Glomerular visceral epithelial cell (primary cell): ENCODE data around the gene ESPN.
A peak's percentile ranks its signal among the peaks of the same experiment; 100 is the strongest.
"Not testable (repeated sequence)": the region's sequence is repeated elsewhere in the genome, so short reads cannot be mapped to it uniquely, and the experiment has no call there.

Experiments
- DNase-seq: peaks from one replicate; pipeline ENCODE4 v3.0.0-alpha.2; 2016; ENCODE audit errors: extremely low spot score

Gene ESPN

GRCh38 chr1:6424619-6425593 lies at the start of gene ESPN:
ESPN (plus strand) TSS chr1:6424776; CDS start chr1:6424956, 180 bp downstream.
- no peak for DNase-seq

GRCh38 chr1:6378096-6378746 lies 46.4 kb upstream of the ESPN start:
- DNase-seq, result no peak

GRCh38 chr1:6380037-6380436 lies 44.5 kb upstream of the ESPN start:
- DNase-seq, result no peak

- DNase-seq, result no peak
Measured at GRCh38 chr1:6384135-6384534, 40.4 kb upstream of the ESPN start.

GRCh38 chr1:6384962-6385361 lies 39.6 kb upstream of the ESPN start:
- DNase-seq, result no peak

GRCh38 chr1:6385488-6386191 lies 38.9 kb upstream of the ESPN start:
- peak; percentile 74 for DNase-seq

- DNase-seq, result peak; percentile 60
Measured at GRCh38 chr1:6386371-6386949, 38.1 kb upstream of the ESPN start.

GRCh38 chr1:6389971-6390370 lies 34.6 kb upstream of the ESPN start:
- no peak for DNase-seq

- peak; percentile 31 for DNase-seq
Measured at GRCh38 chr1:6391951-6392808, 32.4 kb upstream of the ESPN start.

- DNase-seq, result no peak
Measured at GRCh38 chr1:6392809-6393399, 31.7 kb upstream of the ESPN start.

- DNase-seq, result peak; percentile 87
Measured at GRCh38 chr1:6393400-6394187, 31.0 kb upstream of the ESPN start, which contains the start of gene ACOT7. ACOT7 (minus strand) TSS chr1:6393767; CDS start chr1:6393399, 368 bp downstream.

GRCh38 chr1:6395130-6395529 lies 29.4 kb upstream of the ESPN start:
- DNase-seq, result not testable (repeated sequence)

- not testable (repeated sequence) for DNase-seq
Measured at GRCh38 chr1:6395781-6396244, 28.8 kb upstream of the ESPN start.

GRCh38 chr1:6396998-6397397 lies 27.6 kb upstream of the ESPN start:
- no peak for DNase-seq

GRCh38 chr1:6397844-6398441 lies 26.6 kb upstream of the ESPN start:
- no peak for DNase-seq

- DNase-seq, result no peak
Measured at GRCh38 chr1:6399294-6399693, 25.3 kb upstream of the ESPN start.

- DNase-seq, result no peak
Measured at GRCh38 chr1:6401673-6402072, 22.9 kb upstream of the ESPN start.

- DNase-seq, result no peak
Measured at GRCh38 chr1:6408023-6408422, 16.6 kb upstream of the ESPN start.

- no peak for DNase-seq
Measured at GRCh38 chr1:6409053-6409452, 15.5 kb upstream of the ESPN start.
